SU-DHL-6 (cell line): ENCODE measurements around the gene MFSD6.

ENCODE experiments used
- H2AFZ ChIP-seq: fragments of 200-600 bp; sonication (generic); 2 replicates; pipeline ENCODE4 v1.6.1; 2014; ENCODE audit warnings: low read depth, mild to moderate bottlenecking, moderate library complexity, mixed read lengths, antibody characterized with exemption, low read length; ENCODE audit not compliant: severe bottlenecking
- H3F3A ChIP-seq: fragments of 200-600 bp; shearing (Covaris generic); 2 replicates; pipeline ENCODE4 v1.6.0; 2016; ENCODE audit warnings: antibody characterized with exemption, mild to moderate bottlenecking; ENCODE audit not compliant: insufficient read depth
- H3K27ac ChIP-seq: fragments of 200-600 bp; sonication (generic); 2 replicates; pipeline ENCODE4 v1.5.1; 2016; ENCODE audit warnings: low read depth, mild to moderate bottlenecking, low read length, moderate library complexity, mixed read lengths
- H3K27me3 ChIP-seq: fragments of 200-600 bp; sonication (generic), shearing (Covaris generic); 2 replicates; pipeline ENCODE4 v1.6.0; 2014; ENCODE audit warnings: mild to moderate bottlenecking, low read length
- H3K36me3 ChIP-seq: fragments of 200-600 bp; sonication (generic); 2 replicates; pipeline ENCODE4 v1.6.1; 2014; ENCODE audit warnings: mild to moderate bottlenecking, low read length, mixed read lengths
- H3K4me2 ChIP-seq: fragments of 300-600, 200-600 bp; shearing (Covaris generic), sonication (generic); 2 replicates; pipeline ENCODE4 v1.6.0; 2014; ENCODE audit warnings: low read length, low read depth, mild to moderate bottlenecking; ENCODE audit not compliant: poor library complexity, severe bottlenecking
- H3K4me3 ChIP-seq: fragments of 200-600 bp; sonication (generic); 2 replicates; pipeline ENCODE4 v1.5.1; 2014; ENCODE audit warnings: antibody characterized with exemption, low read length, mild to moderate bottlenecking, mixed read lengths; ENCODE audit not compliant: insufficient read depth, poor library complexity, severe bottlenecking
- H3K79me2 ChIP-seq: fragments of 200-600 bp; sonication (generic); 2 replicates; pipeline ENCODE4 v1.6.1; 2014; ENCODE audit warnings: mild to moderate bottlenecking, low read length, moderate library complexity; ENCODE audit not compliant: insufficient read depth
- H3K9ac ChIP-seq: fragments of 200-600 bp; sonication (generic); 2 replicates; pipeline ENCODE4 v1.7.0; 2014; ENCODE audit warnings: mild to moderate bottlenecking, low read length
- H3K9me2 ChIP-seq: fragments of 200-600 bp; sonication (generic); replicated peaks from 2 replicates; pipeline ENCODE4 v1.6.1; 2014; ENCODE audit warnings: low read length; ENCODE audit not compliant: insufficient read depth
- H3K9me3 ChIP-seq: fragments of 200-600 bp; sonication (generic); 2 replicates; pipeline ENCODE4 v1.6.1; 2014; ENCODE audit warnings: low read length, mixed read lengths; ENCODE audit not compliant: insufficient read depth
- H4K20me1 ChIP-seq: fragments of 200-600 bp; sonication (generic); 2 replicates; pipeline ENCODE4 v1.6.1; 2014; ENCODE audit warnings: low read depth, mild to moderate bottlenecking, antibody characterized with exemption, low read length, moderate library complexity, mixed read lengths
- EZH2phosphoT487 ChIP-seq: fragments of 200-600 bp; sonication (generic), shearing (Covaris generic); conservative IDR thresholded peaks from 2 replicates; pipeline ENCODE4 v1.6.1; 2018; ENCODE audit warnings: mild to moderate bottlenecking, antibody characterized with exemption, low read length, moderate library complexity, mixed read lengths
- TF ChIP-seq, protein P1 (sequence below): fragments of 200-600 bp; sonication (generic); IDR thresholded peaks from one replicate; pipeline ENCODE4 v1.5.1; 2017; ENCODE audit warnings: antibody characterized with exemption, mild to moderate bottlenecking, low read length, moderate library complexity; ENCODE audit not compliant: insufficient read depth, poor library complexity, severe bottlenecking

Gene MFSD6

DNA sequence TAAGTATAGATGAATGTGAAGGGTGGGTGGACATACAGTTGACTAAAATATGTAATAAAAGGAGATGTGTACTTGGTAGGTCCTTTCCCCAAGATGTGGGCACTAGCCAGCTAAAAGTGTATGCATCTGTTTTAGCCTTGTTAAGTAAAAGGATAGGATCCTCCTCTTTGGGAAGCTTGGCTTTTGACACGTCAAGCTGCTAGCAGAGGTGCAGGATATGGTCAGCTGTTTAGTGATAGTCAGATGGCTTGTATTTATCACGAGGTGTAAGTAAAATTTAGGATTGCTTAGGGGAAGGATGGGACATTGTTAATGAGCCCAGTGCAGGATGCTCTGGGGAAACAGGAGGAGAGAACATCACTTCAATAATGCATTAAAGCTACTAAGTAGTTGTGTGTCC lies 1.5 kb downstream of the MFSD6 start:
- Histone ChIP-seq H3K27ac (no peak overlapping the region), H3K9me3 (no peaks in the 10 kb centered on the region), H3K4me3 (peak overlapping the region; percentile 90), H3F3A (0 out of 2 replicates have a peak, but pooled peaks cover 9% of the 10 kb centered on the region), H3K9ac (peak overlapping the region; percentile 93), H3K4me2 (peak overlapping the region; percentile 86), H2AFZ (peak overlapping the region; percentile 94), H3K9me2 (no peaks in the 10 kb centered on the region), H3K79me2 (0 out of 2 replicates have a peak, but pooled peaks cover 5% of the 10 kb centered on the region), H4K20me1 (no peaks in the 10 kb centered on the region), H3K36me3 (no peaks in the 10 kb centered on the region), H3K27me3 (no peaks in the 10 kb centered on the region)
- TF ChIP-seq EZH2phosphoT487, result no peak
- TF ChIP-seq, protein P1, sequence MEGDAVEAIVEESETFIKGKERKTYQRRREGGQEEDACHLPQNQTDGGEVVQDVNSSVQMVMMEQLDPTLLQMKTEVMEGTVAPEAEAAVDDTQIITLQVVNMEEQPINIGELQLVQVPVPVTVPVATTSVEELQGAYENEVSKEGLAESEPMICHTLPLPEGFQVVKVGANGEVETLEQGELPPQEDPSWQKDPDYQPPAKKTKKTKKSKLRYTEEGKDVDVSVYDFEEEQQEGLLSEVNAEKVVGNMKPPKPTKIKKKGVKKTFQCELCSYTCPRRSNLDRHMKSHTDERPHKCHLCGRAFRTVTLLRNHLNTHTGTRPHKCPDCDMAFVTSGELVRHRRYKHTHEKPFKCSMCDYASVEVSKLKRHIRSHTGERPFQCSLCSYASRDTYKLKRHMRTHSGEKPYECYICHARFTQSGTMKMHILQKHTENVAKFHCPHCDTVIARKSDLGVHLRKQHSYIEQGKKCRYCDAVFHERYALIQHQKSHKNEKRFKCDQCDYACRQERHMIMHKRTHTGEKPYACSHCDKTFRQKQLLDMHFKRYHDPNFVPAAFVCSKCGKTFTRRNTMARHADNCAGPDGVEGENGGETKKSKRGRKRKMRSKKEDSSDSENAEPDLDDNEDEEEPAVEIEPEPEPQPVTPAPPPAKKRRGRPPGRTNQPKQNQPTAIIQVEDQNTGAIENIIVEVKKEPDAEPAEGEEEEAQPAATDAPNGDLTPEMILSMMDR, result no peak

DNA sequence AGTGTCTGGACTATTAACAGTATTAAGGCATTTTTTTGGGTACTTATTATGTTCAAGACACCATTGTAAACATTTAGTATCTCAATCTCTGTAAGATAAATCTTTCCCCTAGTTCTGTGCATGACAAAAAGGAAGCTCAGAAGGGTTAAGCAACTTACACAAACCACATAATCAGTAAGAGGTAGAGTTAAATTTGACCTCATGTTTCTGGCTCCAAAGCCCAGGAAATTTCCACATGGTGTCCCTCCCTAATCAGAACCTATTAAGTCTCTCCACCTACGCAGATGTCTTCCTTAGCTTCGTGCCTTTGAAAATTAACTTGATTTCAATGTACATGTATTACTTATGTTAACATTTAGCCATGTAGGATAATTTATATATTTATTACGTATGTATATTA lies 2.0 kb downstream of the MFSD6 start:
- 0 out of 2 replicates have a peak, but pooled peaks cover 5% of the 10 kb centered on the region for H3K79me2 ChIP-seq
- H3F3A ChIP-seq, result 0 out of 2 replicates have a peak, but pooled peaks cover 9% of the 10 kb centered on the region
- no peak overlapping the region for H3K9ac ChIP-seq
- no peaks in the 10 kb centered on the region for H3K36me3 ChIP-seq
- H3K4me2 ChIP-seq, result no peak overlapping the region
- H3K4me3 ChIP-seq, result no peak overlapping the region
- no peaks in the 10 kb centered on the region for H3K9me3 ChIP-seq
- H3K27me3 ChIP-seq, result no peaks in the 10 kb centered on the region
- H3K9me2 ChIP-seq, result no peaks in the 10 kb centered on the region
- TF ChIP-seq, protein P1, result no peak
- no peak for TF ChIP-seq EZH2phosphoT487
- no peaks in the 10 kb centered on the region for H4K20me1 ChIP-seq
- H3K27ac ChIP-seq, result no peak overlapping the region
- H2AFZ ChIP-seq, result no peak overlapping the region

GRCh38 chr2:190412966-190413365 lies 4.8 kb downstream of the MFSD6 start:
- no peak overlapping the region for H3K4me3 ChIP-seq
- no peaks in the 10 kb centered on the region for H3K27me3 ChIP-seq
- H3K79me2 ChIP-seq, result 0 out of 2 replicates have a peak, but pooled peaks cover 5% of the 10 kb centered on the region
- H2AFZ ChIP-seq, result no peak overlapping the region
- no peak overlapping the region for H3K4me2 ChIP-seq
- H3K9ac ChIP-seq, result no peak overlapping the region
- no peaks in the 10 kb centered on the region for H3K9me2 ChIP-seq
- H3F3A ChIP-seq, result no peaks in the 10 kb centered on the region
- H3K27ac ChIP-seq, result no peak overlapping the region
- TF ChIP-seq, protein P1, result no peak
- no peak for TF ChIP-seq EZH2phosphoT487
- no peaks in the 10 kb centered on the region for H3K9me3 ChIP-seq
- H4K20me1 ChIP-seq, result peaks cover 4% of the 10 kb centered on the region; the same call in 1 of the 2 replicates
- H3K36me3 ChIP-seq, result no peaks in the 10 kb centered on the region
